ENCODE data around the gene CLDN7.

Gene CLDN7

GRCh38 chr17:7237266-7237760 is 25.0 kb downstream of the CLDN7 start:
- no peak for DNase-seq (ENCODE audit: low read depth)

- DNase-seq (ENCODE audit: low read depth) = no peak
Measured at GRCh38 chr17:7236808-7237207, 25.5 kb downstream of the CLDN7 start.

- DNase-seq (ENCODE audit: low read depth) = no peak
Measured at GRCh38 chr17:7235693-7236665, 26.3 kb downstream of the CLDN7 start.

- DNase-seq (ENCODE audit: low read depth) = peak; percentile 85
Measured at GRCh38 chr17:7234083-7234951, 28.0 kb downstream of the CLDN7 start, which contains the start of gene DVL2. Gene DVL2 (minus strand): TSS chr17:7234517. CDS start chr17:7234262, 255 bp downstream.

- no peak for DNase-seq (ENCODE audit: low read depth)
Measured at GRCh38 chr17:7233701-7234082, 28.6 kb downstream of the CLDN7 start.

GRCh38 chr17:7232114-7232513 is 30.2 kb downstream of the CLDN7 start:
- DNase-seq (ENCODE audit: low read depth) = no peak

GRCh38 chr17:7229504-7229903 is 32.8 kb downstream of the CLDN7 start:
- DNase-seq (ENCODE audit: low read depth) = no peak

GRCh38 chr17:7228920-7229319 is 33.4 kb downstream of the CLDN7 start:
- DNase-seq (ENCODE audit: low read depth) = no peak

GRCh38 chr17:7226721-7227710 is 35.3 kb downstream of the CLDN7 start:
- DNase-seq (ENCODE audit: low read depth) = no peak

- no peak for DNase-seq (ENCODE audit: low read depth)
Measured at GRCh38 chr17:7225711-7226331, 36.5 kb downstream of the CLDN7 start.

GRCh38 chr17:7224661-7225111 is 37.6 kb downstream of the CLDN7 start:
- no peak for DNase-seq (ENCODE audit: low read depth)

- DNase-seq (ENCODE audit: low read depth) = no peak
Measured at GRCh38 chr17:7224110-7224509, 38.2 kb downstream of the CLDN7 start.

- DNase-seq (ENCODE audit: low read depth) = no peak
Measured at GRCh38 chr17:7223375-7223774, 38.9 kb downstream of the CLDN7 start.

GRCh38 chr17:7222972-7223292 is 39.3 kb downstream of the CLDN7 start:
- DNase-seq (ENCODE audit: low read depth) = no peak

- no peak for DNase-seq (ENCODE audit: low read depth)
Measured at GRCh38 chr17:7222093-7222971, 39.9 kb downstream of the CLDN7 start.

- DNase-seq (ENCODE audit: low read depth) = no peak
Measured at GRCh38 chr17:7221278-7222092, 40.8 kb downstream of the CLDN7 start.

- no peak for DNase-seq (ENCODE audit: low read depth)
Measured at GRCh38 chr17:7220593-7221277, 41.5 kb downstream of the CLDN7 start.

GRCh38 chr17:7219812-7220592 is 42.3 kb downstream of the CLDN7 start, which contains the start of the genes ACADVL and DLG4:
Gene ACADVL (plus strand): TSS chr17:7219938. CDS start chr17:7219985, 47 bp downstream.
Gene DLG4 (minus strand): TSS chr17:7219836.
- peak; percentile 84 for DNase-seq (ENCODE audit: low read depth)

Data from stromal cell of bone marrow (primary cell).